Left cardiac atrium (tissue), 4 donors: ENCODE results near the gene NXF1. TPM values are rescaled to one million over a fixed set of nuclear protein-coding genes. Genes with fewer than 3 reads are reported as not detected.
A peak's percentile ranks its signal among the peaks of the same experiment; 100 is the strongest.
"Not testable (repeated sequence)": the region's sequence is repeated elsewhere in the genome, so short reads cannot be mapped to it uniquely, and the experiment has no call there.

Experiments used
- ATAC-seq, 2 donors: fragments of 200-7000 bp; cut with Tn5 transposase; one replicate each; pipeline ENCODE4 v1.9.1; 2020; ENCODE audit warnings: mild to moderate bottlenecking in 2 of 2, moderate library complexity in 2 of 2
- DNase-seq: peaks from one replicate; pipeline ENCODE4 v3.0.0-alpha.2; 2020
- intact Hi-C, 2 donors: fragments of 100-400 bp; cut with DNase I; formaldehyde crosslinking; loops; one replicate each; pipeline versions ENCODE4 v1.14.1 to v1.15.1; 2022 to 2023
- total RNA-seq, 2 donors: library from RNA; stranded (reverse); fragmentation: NEBNext Ultra II Directional; extraction: Animal tissue kit (Norgen Biotek cat#: 25700); gene quantifications; one replicate each; pipeline ENCODE4 v1.2.1, GENCODE V29; 2021
- donor health status: DM: no; HTN: yes; CAD: no.
- donor health status: DM: no; HTN: yes; CAD: no; lungs with severe emphysema.
- donor health status: DM: yes; HTN: yes; CAD: no.
- donor health status: Dilated cardiomyopathy.

NXF1 gene
- total RNA-seq, 2 donors from 2014 or later = 40.5 to 45.6 TPM

DNA sequence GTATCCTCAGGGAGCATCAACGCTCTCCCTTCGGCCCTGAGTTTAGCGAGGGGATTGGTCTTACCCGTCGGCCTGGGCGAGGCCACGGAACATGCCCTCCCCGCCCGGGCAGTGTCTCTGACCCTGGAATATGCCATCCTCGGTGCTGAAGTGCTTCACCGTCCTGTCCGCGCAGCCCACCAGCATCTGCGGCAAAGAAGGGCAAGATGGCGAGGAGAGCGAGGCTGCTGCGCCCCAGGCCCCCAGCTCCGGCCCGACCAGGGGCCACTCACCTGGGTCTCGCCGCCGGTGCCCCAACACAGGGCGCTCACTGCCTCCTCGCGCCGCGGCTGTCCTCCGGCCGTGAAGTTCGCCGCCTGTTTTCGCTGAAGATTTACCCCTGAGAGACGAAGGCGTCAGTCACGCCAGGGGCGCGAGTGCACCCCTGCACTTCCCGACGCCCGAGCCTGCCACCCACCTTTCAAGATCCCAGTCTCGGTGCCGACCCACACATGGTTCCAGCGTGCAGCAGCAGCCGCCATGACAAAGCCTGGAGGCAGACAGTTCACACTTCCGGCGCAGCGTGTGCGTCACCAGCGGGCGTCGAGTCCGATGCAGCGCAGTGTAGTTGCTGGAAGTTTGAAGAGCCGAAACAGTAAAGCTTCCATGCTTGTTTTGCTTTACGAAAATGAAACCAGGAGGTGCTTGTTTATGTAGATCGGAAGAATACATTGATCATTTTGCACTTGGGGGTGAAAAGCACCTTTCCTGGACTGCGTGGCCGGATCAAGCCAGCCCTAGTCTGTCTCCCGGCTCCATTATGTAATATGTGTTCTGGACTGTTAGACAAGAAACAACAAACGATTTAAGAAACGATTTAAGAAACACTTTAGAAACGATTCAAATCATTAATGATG, 34.1 kb upstream of the NXF1 start, which contains the start of gene WDR74:
Gene WDR74 (minus strand): TSS at position 541 of the 896 bp plus-strand sequence. CDS start 20 bp downstream, at position 521.
- intact Hi-C loops = no loop called here
- ATAC-seq (peak; percentile 76), DNase-seq (peak; percentile 94)

GRCh38 chr11:62835336-62835735, 30.1 kb upstream of the NXF1 start:
- ATAC-seq (no peak), DNase-seq (no peak)
- intact Hi-C loops = no loop called here

DNA sequence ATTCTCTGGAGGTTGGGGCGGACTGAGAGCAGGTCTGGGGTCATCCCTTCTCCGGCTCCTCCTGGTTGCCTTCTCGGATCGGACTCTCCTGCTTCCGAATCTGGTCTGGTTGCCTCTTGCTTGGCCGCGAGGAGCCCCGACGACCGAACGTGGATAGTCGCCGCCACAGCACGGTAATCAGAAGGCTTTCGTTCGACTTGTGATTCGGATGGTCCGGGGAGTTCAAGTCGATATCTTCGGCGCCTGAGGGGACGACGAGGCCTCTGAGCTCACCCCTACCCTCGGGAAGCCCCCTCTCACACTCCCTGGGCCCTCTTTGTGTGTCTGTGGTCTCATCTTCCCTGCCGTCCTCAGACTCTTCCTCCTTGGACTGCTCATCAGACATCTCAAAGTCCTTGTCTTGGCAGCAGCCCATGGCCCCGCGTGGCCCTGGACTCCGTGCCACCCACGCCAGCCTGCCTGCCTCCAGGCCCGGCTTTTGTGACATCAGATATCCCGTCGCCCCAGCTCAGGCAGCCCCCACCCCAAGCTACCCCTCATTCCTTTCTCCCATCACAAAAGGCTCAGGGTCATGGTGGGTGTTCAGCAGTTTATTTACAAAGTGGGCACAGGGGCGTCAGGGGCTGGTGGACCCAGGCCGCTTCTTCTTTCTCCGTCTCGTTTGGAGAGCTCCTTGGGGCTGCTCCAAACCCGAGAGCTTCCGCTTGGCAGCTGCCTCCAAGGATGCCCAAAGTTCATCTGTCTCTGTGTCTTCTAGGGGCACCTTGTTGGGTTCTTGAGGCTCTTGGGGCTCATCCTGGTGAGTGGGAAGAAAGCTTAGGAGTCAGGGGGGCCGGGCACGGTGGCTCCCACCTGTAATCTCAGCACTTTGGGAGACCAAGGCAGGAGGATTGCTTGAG, 27.3 kb upstream of the NXF1 start, which contains the start of gene TEX54:
Gene TEX54 (minus strand): TSS at position 506 of the 899 bp plus-strand sequence.
- ATAC-seq = peak; percentile 4 to 7
- DNase-seq = peak; percentile 54
- intact Hi-C loops = loop anchor here in 1 of 2 donors (5.0 kb wide), 1 partner anchor 40 kb away; the partner anchor contains the start of gene TMEM223

- DNase-seq (peak; percentile 99), ATAC-seq (peak; percentile 98)
- intact Hi-C loops = loop anchor here in 1 of 2 donors (5.0 kb wide), 1 partner anchor 39 kb away; the partner anchor contains the start of gene TMEM223
These were observed 26.5 kb upstream of the NXF1 start, which contains the start of gene STX5 for GRCh38 chr11:62831520-62832335. TSS of gene STX5 (minus strand) at chr11:62832051. CDS start at chr11:62831243, 808 bp downstream.

- ATAC-seq (peak; percentile 3 to 5), DNase-seq (no peak)
- intact Hi-C loops = loop anchor here in 1 of 2 donors (5.0 kb wide), 1 partner anchor 39 kb away; the partner anchor contains the start of gene TMEM223
These were observed 25.8 kb upstream of the NXF1 start for GRCh38 chr11:62830904-62831519.

DNA sequence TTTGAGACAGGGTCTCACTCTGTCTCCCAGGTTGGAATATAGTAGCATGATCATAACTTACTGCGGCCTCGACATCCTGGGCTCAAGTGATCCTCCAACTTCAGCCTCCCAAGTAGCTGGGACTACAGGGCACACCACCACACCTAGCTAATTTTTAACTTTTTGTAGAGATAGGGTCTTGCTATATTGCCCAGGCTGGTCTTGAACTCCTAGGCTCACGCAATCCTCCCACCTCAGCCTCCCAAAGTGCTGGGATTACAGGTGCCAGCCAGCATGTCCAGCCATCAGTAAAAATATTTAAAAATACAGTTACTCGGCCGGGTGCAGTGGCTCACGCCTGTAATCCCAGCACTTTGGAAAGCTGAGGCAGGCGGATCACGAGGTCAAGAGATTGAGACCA, 22.9 kb upstream of the NXF1 start:
- intact Hi-C loops, DNase-seq, ATAC-seq: not testable (repeated sequence)

DNA sequence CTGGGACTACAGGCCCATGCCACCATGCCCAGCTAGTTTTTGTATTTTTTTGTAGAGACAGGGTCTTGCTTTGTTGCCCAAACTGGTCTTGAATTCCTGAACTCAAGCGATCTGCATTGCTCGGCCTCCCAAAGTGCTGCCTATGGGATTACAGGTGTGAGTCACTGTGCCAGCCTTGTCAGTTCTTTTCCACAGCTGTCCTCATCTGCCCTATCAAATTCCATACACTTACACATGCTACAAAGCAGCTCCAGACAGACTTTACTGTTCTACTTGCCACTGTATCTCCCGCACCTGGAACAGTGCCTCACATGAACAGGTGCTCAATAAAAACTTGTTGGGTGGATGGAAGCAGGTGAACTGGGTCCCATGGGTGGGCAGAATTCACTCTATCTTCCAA, 18.4 kb upstream of the NXF1 start:
- no peak for ATAC-seq
- no peak for DNase-seq
- intact Hi-C loops = no loop called here

GRCh38 chr11:62817129-62817528, 11.9 kb upstream of the NXF1 start:
- intact Hi-C loops = no loop called here
- ATAC-seq (no peak), DNase-seq (no peak)

DNA sequence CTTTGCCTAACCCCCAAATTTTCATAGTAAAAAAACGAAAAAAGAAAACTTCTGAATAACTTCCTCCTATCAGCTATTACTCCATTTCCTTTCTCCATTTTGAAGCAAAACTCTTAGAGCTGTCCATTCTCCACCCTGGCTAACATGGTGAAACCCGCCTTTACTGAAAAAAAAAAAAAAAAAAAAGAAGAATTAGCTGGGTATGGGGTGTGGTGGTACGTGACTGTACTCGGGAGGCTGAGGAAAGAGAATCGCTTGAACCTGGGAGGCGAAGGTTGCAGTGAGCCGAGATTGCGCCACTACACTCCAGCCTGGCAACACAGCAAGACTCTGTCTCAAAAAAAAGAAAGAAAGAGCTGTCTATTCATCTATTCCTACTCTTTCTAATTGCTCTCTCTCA, 11.3 kb upstream of the NXF1 start:
- intact Hi-C loops = no loop called here
- peak in 1 of 2 donors; percentile 31 for ATAC-seq
- no peak for DNase-seq

GRCh38 chr11:62811659-62812058, 6.4 kb upstream of the NXF1 start:
- intact Hi-C loops = no loop called here
- no peak for DNase-seq
- no peak for ATAC-seq

DNA sequence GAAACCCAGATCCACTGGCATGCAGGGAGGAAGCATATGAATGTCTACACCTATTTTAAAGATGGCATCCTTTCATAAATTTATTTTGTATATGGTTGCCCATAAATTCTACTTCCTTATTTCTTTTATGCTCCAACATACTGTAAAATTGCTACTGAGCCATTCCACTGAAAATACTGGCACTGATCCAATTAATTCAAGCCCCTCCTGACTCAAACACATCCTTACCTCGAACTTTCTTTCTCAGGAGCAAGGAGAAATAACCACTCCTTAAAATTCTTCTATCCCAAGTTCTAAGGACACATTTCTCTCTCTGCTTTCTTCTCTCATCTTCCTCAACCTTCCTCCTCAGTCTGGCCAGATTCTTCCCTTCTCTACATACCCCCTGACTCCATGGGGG, 5.5 kb upstream of the NXF1 start:
- intact Hi-C loops = no loop called here
- ATAC-seq = no peak
- no peak for DNase-seq

DNA sequence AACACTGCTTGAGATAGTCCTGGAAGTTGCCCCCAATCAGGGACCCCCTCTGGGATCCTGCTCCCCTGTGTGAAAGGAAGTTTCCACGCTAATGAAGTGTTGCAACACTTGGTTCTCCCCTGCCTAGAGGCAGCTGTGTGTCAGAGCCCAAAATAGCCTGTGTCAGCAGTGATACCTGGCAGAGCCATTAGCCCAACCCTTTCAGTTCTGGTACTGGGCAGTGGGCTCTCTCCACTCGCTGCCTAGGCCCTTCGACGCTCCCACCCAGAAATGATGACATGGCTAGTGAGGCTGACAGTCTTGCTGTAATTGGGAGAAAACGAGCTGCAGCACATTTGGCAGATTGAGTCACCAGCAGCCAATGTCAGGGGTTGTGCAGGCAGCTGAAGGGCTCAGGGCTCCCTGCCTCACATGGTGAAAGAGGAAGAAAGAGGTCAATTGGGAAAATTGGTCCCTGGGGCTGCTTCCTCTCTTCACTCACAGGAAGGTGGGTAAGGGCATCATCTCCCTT, 1.4 kb upstream of the NXF1 start:
- intact Hi-C loops = no loop called here
- ATAC-seq (peak; percentile 26 to 30), DNase-seq (peak; percentile 32)

- intact Hi-C loops = no loop called here
- DNase-seq (no peak), ATAC-seq (peak in 1 of 2 donors; percentile 3)
These were observed 761 bp upstream of the NXF1 start for GRCh38 chr11:62805961-62806441.

- intact Hi-C loops = no loop called here
- ATAC-seq (peak; percentile 11 to 26), DNase-seq (no peak)
These were observed 747 bp downstream of the NXF1 start for GRCh38 chr11:62804310-62805075.

GRCh38 chr11:62801071-62801470, 4.2 kb downstream of the NXF1 start:
- DNase-seq (no peak), ATAC-seq (no peak)
- intact Hi-C loops = no loop called here

- no peak for ATAC-seq
- DNase-seq = no peak
- intact Hi-C loops = no loop called here
These were observed 5.8 kb downstream of the NXF1 start for GRCh38 chr11:62799486-62799885.

DNA sequence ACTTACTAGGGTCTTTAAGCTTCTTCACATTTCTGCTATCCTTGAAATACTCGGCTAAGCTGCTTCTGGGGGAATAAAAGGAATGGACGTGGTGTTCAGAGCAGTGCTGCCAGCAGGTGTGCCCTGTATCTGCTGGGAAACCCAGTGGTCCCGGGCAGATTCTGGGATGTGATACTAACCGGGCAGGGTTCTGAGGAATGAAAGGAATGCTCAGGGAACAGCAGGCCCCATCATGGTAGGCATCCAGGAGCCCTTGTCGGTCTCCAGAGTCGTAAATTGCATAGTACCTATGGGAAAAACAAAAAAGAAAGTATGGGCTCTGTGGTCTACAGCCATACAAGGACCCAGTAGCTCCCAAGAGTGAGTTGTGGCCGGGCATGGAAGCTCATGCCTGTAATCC, 9.0 kb downstream of the NXF1 start:
- intact Hi-C loops = no loop called here
- ATAC-seq (no peak), DNase-seq (no peak)
